RWPE2 (cell line): Measurements from ENCODE around the gene LONRF3.

Source experiments
- ATAC-seq: fragments of 200-7000 bp; cut with Tn5 transposase; 3 replicates; pipeline ENCODE4 v1.9.1; 2021; ENCODE audit warnings: low read depth
- DNase-seq: peaks from one replicate; pipeline ENCODE4 v3.0.0-alpha.2; 2020; ENCODE audit warnings: low spot score
- H3K27ac ChIP-seq: fragments of 450-650 bp; 2 replicates; pipeline ENCODE4 v1.5.1; 2017; ENCODE audit warnings: mild to moderate bottlenecking; ENCODE audit not compliant: poor library complexity, severe bottlenecking
- H3K27me3 ChIP-seq: fragments of 250-450 bp; sonication (Bioruptor Pico); 2 replicates; pipeline ENCODE4 v1.5.1; 2021; ENCODE audit warnings: mild to moderate bottlenecking, moderate library complexity; ENCODE audit not compliant: insufficient read depth, poor library complexity, severe bottlenecking
- H3K36me3 ChIP-seq: fragments of 250-450 bp; sonication (Bioruptor Pico); 2 replicates; pipeline ENCODE4 v1.5.1; 2020; ENCODE audit warnings: low read depth, mild to moderate bottlenecking, moderate library complexity
- H3K4me1 ChIP-seq: fragments of 250-450 bp; sonication (Bioruptor Pico); 2 replicates; pipeline ENCODE4 v1.5.1; 2021; ENCODE audit warnings: mild to moderate bottlenecking, moderate library complexity; ENCODE audit not compliant: insufficient read depth, poor library complexity, severe bottlenecking
- H3K4me3 ChIP-seq: fragments of 250-450 bp; sonication (Bioruptor Pico); 2 replicates; pipeline ENCODE4 v1.5.1; 2021; ENCODE audit warnings: mild to moderate bottlenecking, moderate library complexity; ENCODE audit not compliant: severe bottlenecking
- H3K9me3 ChIP-seq: fragments of 250-450 bp; sonication (Bioruptor Pico); 2 replicates; pipeline ENCODE4 v1.5.1; 2021; ENCODE audit warnings: mild to moderate bottlenecking, moderate library complexity; ENCODE audit not compliant: severe bottlenecking
- CTCF ChIP-seq: fragments of 450-650 bp; IDR thresholded peaks from one replicate; pipeline ENCODE4 v1.5.1; 2017; ENCODE audit warnings: mild to moderate bottlenecking, moderate library complexity; ENCODE audit not compliant: poor library complexity, severe bottlenecking

Gene LONRF3

GRCh38 chrX:118974908-118975671 lies 672 bp downstream of the LONRF3 start:
- ATAC-seq (peak; percentile 30), DNase-seq (no peak)
- peaks cover 26% of the 10 kb centered on the region for H3K27me3 ChIP-seq
- no peak overlapping the region for H3K27ac ChIP-seq
- no peak for TF ChIP-seq CTCF
- H3K9me3 ChIP-seq, result no peaks in the 10 kb centered on the region
- H3K4me3 ChIP-seq, result peak overlapping the region; percentile 23
- no peaks in the 10 kb centered on the region for H3K36me3 ChIP-seq
- no peaks in the 10 kb centered on the region for H3K4me1 ChIP-seq

GRCh38 chrX:118975831-118976598 lies 1.6 kb downstream of the LONRF3 start:
- DNase-seq (no peak), ATAC-seq (peak; percentile 40)
- Histone ChIP-seq H3K4me3 (peak overlapping the region; percentile 22), H3K4me1 (no peaks in the 10 kb centered on the region), H3K36me3 (no peaks in the 10 kb centered on the region), H3K27me3 (peaks cover 26% of the 10 kb centered on the region), H3K27ac (no peak overlapping the region), H3K9me3 (no peaks in the 10 kb centered on the region)
- no peak for TF ChIP-seq CTCF

- no peak overlapping the region for H3K27ac ChIP-seq
- TF ChIP-seq CTCF, result no peak
- ATAC-seq, result peak; percentile 51
- no peaks in the 10 kb centered on the region for H3K36me3 ChIP-seq
- peaks cover 26% of the 10 kb centered on the region for H3K27me3 ChIP-seq
- H3K9me3 ChIP-seq, result no peaks in the 10 kb centered on the region
- H3K4me3 ChIP-seq, result peak overlapping the region; percentile 22
- no peak for DNase-seq
- no peaks in the 10 kb centered on the region for H3K4me1 ChIP-seq
Observed at GRCh38 chrX:118976599-118977340, 2.4 kb downstream of the LONRF3 start.

GRCh38 chrX:118977424-118977823 lies 3.0 kb downstream of the LONRF3 start:
- Histone ChIP-seq H3K9me3 (no peaks in the 10 kb centered on the region), H3K4me3 (no peak overlapping the region), H3K4me1 (no peaks in the 10 kb centered on the region), H3K36me3 (no peaks in the 10 kb centered on the region), H3K27me3 (peaks cover 26% of the 10 kb centered on the region), H3K27ac (no peak overlapping the region)
- ATAC-seq, result no peak
- TF ChIP-seq CTCF, result no peak
- no peak for DNase-seq
